Nephron progenitor cell (in vitro differentiated cells): ENCODE results near the gene FTHL17.

Source experiments
- DNase-seq: peaks from one replicate; pipeline ENCODE4 v3.0.0; 2021
- H3K27ac Mint-ChIP-seq: 2 replicates; pipeline ENCODE4 v1.8.0; 2021; ENCODE audit warnings: mild to moderate bottlenecking, moderate library complexity, mixed read lengths
- H3K27me3 Mint-ChIP-seq: 2 replicates; pipeline ENCODE4 v1.8.0; 2021; ENCODE audit warnings: mild to moderate bottlenecking, low read depth, mixed read lengths; ENCODE audit not compliant: poor library complexity
- H3K36me3 Mint-ChIP-seq: 2 replicates; pipeline ENCODE4 v1.8.0; 2021; ENCODE audit warnings: low read depth, mixed read lengths
- H3K4me1 Mint-ChIP-seq: 2 replicates; pipeline ENCODE4 v1.8.0; 2021; ENCODE audit warnings: mixed read lengths
- H3K4me3 Mint-ChIP-seq: 2 replicates; pipeline ENCODE4 v1.8.0; 2021; ENCODE audit warnings: mild to moderate bottlenecking, moderate library complexity, mixed read lengths
- H3K9me3 Mint-ChIP-seq: 2 replicates; pipeline ENCODE4 v1.8.0; 2021; ENCODE audit warnings: mild to moderate bottlenecking, moderate library complexity, mixed read lengths
- TF ChIP-seq, protein P1 (sequence below): fragments of 200-600 bp; sonication (generic); IDR thresholded peaks from 2 replicates; pipeline ENCODE4 v1.5.0; 2021; ENCODE audit warnings: antibody characterized with exemption

Gene FTHL17

DNA sequence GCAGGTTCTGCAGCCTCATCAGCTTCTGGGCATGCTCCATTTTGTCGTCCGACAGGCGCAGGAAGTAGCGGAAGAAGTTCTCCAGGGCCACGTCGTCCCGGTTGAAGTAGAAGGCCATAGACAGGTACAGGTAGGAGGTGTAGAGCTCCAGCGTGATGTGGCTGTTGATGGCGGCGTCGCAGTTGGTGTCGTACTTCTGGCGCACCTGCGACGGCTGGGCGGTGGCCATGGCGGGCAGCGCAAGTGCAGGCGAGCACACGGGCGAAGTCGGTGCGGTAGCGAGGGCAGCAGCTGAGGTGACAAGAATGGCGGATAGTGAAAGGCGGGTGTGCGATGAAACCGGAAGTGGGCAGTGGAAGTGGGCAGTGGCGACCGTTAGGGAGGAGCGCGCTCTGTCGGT lies at the start of gene FTHL17:
Gene FTHL17 (minus strand): TSS at position 317 of the 400 bp plus-strand sequence. CDS start 88 bp downstream, at position 229.
- Mint-ChIP-seq H3K9me3 (peaks cover 63% of the 10 kb centered on the region), H3K27ac (no peak within 1 kb of the TSS), H3K4me3 (no peak within 1 kb of the TSS), H3K27me3 (no peaks in the 10 kb centered on the region), H3K36me3 (no peaks in the 10 kb centered on the region), H3K4me1 (peaks cover 11% of the 10 kb centered on the region)
- DNase-seq: no peak
- TF ChIP-seq, protein P1, sequence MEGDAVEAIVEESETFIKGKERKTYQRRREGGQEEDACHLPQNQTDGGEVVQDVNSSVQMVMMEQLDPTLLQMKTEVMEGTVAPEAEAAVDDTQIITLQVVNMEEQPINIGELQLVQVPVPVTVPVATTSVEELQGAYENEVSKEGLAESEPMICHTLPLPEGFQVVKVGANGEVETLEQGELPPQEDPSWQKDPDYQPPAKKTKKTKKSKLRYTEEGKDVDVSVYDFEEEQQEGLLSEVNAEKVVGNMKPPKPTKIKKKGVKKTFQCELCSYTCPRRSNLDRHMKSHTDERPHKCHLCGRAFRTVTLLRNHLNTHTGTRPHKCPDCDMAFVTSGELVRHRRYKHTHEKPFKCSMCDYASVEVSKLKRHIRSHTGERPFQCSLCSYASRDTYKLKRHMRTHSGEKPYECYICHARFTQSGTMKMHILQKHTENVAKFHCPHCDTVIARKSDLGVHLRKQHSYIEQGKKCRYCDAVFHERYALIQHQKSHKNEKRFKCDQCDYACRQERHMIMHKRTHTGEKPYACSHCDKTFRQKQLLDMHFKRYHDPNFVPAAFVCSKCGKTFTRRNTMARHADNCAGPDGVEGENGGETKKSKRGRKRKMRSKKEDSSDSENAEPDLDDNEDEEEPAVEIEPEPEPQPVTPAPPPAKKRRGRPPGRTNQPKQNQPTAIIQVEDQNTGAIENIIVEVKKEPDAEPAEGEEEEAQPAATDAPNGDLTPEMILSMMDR: no peak

DNA sequence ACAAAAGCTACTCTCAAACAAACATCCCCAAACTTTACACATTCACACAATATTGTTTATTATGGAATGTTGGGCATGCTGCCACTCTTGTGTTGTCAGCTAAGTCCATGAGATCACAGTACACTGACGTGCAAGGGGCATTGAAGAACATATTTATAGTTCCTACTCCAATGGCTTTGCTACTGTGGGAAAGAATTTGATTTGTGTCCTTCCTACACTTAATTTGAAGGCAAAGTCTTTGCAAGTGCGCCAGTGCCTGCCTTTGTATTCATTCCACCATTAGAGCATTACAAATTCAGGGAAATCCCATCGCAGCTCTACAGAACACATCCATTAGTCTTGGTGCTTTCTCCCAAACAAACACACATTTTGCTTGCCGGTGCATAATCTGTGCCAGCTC lies 45.4 kb upstream of the FTHL17 start:
- Mint-ChIP-seq H3K27ac (no peak overlapping the region), H3K36me3 (peaks cover 5% of the 10 kb centered on the region), H3K9me3 (peaks cover 26% of the 10 kb centered on the region), H3K4me3 (no peak overlapping the region), H3K27me3 (peaks cover 2% of the 10 kb centered on the region), H3K4me1 (no peaks in the 10 kb centered on the region)
- TF ChIP-seq, protein P1: no peak
- DNase-seq: no peak

DNA sequence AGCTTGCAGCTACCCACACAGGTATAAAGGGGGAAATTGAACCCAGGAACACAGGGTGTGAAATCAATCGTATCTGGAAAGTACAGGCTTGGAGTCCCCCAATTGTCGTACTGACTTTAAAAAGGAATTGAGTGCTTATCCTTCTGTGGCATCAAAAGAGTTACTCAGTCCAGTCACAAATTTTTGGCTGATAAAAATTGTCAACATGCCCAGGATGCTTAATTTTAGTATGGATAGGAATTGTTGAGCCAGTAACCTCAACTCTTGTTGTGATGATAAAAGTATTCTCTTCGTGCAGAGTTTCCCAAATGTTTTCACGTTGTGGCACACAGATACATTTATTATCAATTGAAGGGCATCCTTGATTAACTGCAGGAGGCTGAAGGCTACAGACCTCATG lies 43.6 kb upstream of the FTHL17 start:
- Mint-ChIP-seq H3K9me3 (peaks cover 39% of the 10 kb centered on the region), H3K4me1 (no peaks in the 10 kb centered on the region), H3K36me3 (peaks cover 5% of the 10 kb centered on the region), H3K27me3 (no peaks in the 10 kb centered on the region), H3K27ac (no peak overlapping the region), H3K4me3 (no peak overlapping the region)
- no peak for DNase-seq
- TF ChIP-seq, protein P1: no peak

DNA sequence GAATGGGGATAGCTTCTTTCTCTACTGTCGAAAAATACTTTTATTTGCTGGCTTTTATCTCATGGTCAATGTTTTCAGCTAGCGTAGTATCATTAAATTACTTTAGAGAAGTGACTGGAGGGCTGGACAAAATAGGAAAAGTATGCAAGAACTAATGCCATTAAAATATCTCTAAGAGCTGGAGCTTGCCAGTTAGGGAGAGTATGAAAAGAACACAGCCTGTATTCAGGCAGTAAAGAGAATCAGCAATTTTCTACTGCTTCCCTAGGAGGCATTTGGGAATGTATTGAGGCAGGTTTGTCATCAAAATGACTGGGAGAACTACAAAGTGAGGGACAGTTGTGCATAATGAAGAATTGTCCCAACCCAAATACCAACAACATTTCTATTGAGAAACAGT lies 43.0 kb upstream of the FTHL17 start:
- H3K4me3 Mint-ChIP-seq: no peak overlapping the region
- H3K27ac Mint-ChIP-seq: no peak overlapping the region
- H3K36me3 Mint-ChIP-seq: peaks cover 5% of the 10 kb centered on the region
- peaks cover 39% of the 10 kb centered on the region for H3K9me3 Mint-ChIP-seq
- TF ChIP-seq, protein P1: no peak
- H3K27me3 Mint-ChIP-seq: no peaks in the 10 kb centered on the region
- H3K4me1 Mint-ChIP-seq: no peaks in the 10 kb centered on the region
- no peak for DNase-seq

DNA sequence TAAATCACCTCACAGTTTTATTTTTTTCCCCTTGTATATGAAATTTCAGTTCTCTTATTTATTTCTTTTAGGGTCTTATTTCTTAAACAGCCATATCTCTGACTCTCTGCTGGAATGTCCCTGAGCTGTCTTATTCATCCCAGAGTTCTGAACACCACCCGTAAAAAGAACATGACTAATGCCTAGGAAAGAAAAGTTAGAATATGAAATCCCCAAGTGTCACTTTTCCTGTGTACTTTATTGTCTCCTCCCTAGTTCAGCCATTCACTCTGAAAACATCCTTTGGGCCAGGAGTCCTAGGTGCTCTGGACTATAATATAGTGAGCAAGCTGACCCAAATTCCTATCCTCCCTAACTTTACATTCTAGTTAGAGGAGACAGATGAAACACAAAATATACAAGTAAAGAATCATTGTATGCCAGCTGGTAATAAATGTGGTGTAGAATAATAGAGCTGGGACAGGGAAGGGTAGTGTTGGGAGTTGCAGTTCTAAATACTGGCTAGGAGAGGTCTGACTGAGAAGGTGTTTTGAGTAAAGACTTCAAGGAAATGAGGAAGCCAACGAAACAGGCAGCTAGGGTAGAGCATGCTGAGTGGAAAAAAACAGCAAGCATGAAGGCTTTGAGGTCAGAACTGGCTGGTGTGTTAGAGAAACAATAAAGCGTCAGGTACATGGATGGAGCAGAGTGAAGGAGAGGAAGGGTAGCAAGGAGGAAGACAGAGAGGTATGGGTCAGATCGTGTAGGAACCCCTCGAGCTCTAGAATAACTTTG lies 40.6 kb upstream of the FTHL17 start:
- Mint-ChIP-seq H3K27me3 (no peaks in the 10 kb centered on the region), H3K36me3 (no peaks in the 10 kb centered on the region), H3K27ac (no peak overlapping the region), H3K4me3 (no peak overlapping the region), H3K4me1 (no peaks in the 10 kb centered on the region), H3K9me3 (peaks cover 41% of the 10 kb centered on the region)
- TF ChIP-seq, protein P1: no peak
- no peak for DNase-seq

DNA sequence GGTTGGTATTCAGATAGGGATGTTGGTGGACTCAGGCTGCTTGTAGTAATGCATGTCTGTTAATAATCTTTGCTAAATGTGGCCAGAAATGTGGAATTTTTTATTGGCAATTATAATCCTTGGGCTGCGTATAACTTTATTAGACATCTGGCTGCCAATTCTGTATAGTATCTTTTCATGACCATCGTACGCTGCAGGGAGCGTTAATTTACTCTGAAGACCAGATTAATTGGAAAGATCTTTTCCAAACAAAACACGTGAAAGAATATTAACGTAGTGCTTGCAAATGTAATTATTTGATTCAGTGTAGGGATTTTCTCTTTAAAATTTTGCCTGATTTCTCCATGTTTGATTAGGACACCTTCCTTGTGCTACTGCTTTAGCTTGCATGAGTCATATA lies 38.8 kb upstream of the FTHL17 start:
- H3K4me1 Mint-ChIP-seq: no peaks in the 10 kb centered on the region
- H3K9me3 Mint-ChIP-seq: peaks cover 56% of the 10 kb centered on the region
- H3K4me3 Mint-ChIP-seq: no peak overlapping the region
- TF ChIP-seq, protein P1: no peak
- DNase-seq: no peak
- no peaks in the 10 kb centered on the region for H3K36me3 Mint-ChIP-seq
- H3K27ac Mint-ChIP-seq: no peak overlapping the region
- H3K27me3 Mint-ChIP-seq: peaks cover 5% of the 10 kb centered on the region
